ENCODE data around the gene GRB2. TPM values are rescaled to one million over a fixed set of nuclear protein-coding genes. Genes with fewer than 3 reads are reported as not detected.

GRB2 gene
- total RNA-seq, 1 donor from 2014 or later: 121 TPM

GRCh38 chr17:75356260-75356937, 49.1 kb downstream of the GRB2 start:
- H3K27me3 ChIP-seq (ENCODE audit: control insufficient read depth, insufficient read depth, low read length): no peaks in the 10 kb centered on the region
- no peaks in the 10 kb centered on the region for H3K36me3 ChIP-seq (ENCODE audit: control insufficient read depth, insufficient read depth, low read length)
- TF ChIP-seq CTCF (IDR thresholded peaks at IDR 0.05; ENCODE audit: insufficient read depth, low read length, poor library complexity, severe bottlenecking): no peak
- no peak overlapping the region for H3K4me3 ChIP-seq (ENCODE audit: low read depth, low read length)
- DNase-seq (ENCODE audit: low read depth): no peak

GRCh38 chr17:75353176-75353575, 52.3 kb downstream of the GRB2 start:
- Histone ChIP-seq H3K36me3 (ENCODE audit: control insufficient read depth, insufficient read depth, low read length) (no peaks in the 10 kb centered on the region), H3K27me3 (ENCODE audit: control insufficient read depth, insufficient read depth, low read length) (no peaks in the 10 kb centered on the region), H3K4me3 (ENCODE audit: low read depth, low read length) (no peak overlapping the region)
- TF ChIP-seq CTCF (IDR thresholded peaks at IDR 0.05; ENCODE audit: insufficient read depth, low read length, poor library complexity, severe bottlenecking): no peak
- no peak for DNase-seq (ENCODE audit: low read depth)

GRCh38 chr17:75352079-75352569, 53.4 kb downstream of the GRB2 start:
- TF ChIP-seq CTCF (IDR thresholded peaks at IDR 0.05; ENCODE audit: insufficient read depth, low read length, poor library complexity, severe bottlenecking): no peak
- Histone ChIP-seq H3K27me3 (ENCODE audit: control insufficient read depth, insufficient read depth, low read length) (no peaks in the 10 kb centered on the region), H3K4me3 (ENCODE audit: low read depth, low read length) (no peak overlapping the region), H3K36me3 (ENCODE audit: control insufficient read depth, insufficient read depth, low read length) (no peaks in the 10 kb centered on the region)
- DNase-seq (ENCODE audit: low read depth): peak; percentile 54

- H3K27me3 ChIP-seq (ENCODE audit: control insufficient read depth, insufficient read depth, low read length): no peaks in the 10 kb centered on the region
- no peak overlapping the region for H3K4me3 ChIP-seq (ENCODE audit: low read depth, low read length)
- H3K36me3 ChIP-seq (ENCODE audit: control insufficient read depth, insufficient read depth, low read length): no peaks in the 10 kb centered on the region
- no peak for TF ChIP-seq CTCF (IDR thresholded peaks at IDR 0.05; ENCODE audit: insufficient read depth, low read length, poor library complexity, severe bottlenecking)
- no peak for DNase-seq (ENCODE audit: low read depth)
Measured at GRCh38 chr17:75350706-75351105, 54.8 kb downstream of the GRB2 start.

- no peak for DNase-seq (ENCODE audit: low read depth)
- H3K36me3 ChIP-seq (ENCODE audit: control insufficient read depth, insufficient read depth, low read length): no peaks in the 10 kb centered on the region
- H3K27me3 ChIP-seq (ENCODE audit: control insufficient read depth, insufficient read depth, low read length): no peaks in the 10 kb centered on the region
- no peak for TF ChIP-seq CTCF (IDR thresholded peaks at IDR 0.05; ENCODE audit: insufficient read depth, low read length, poor library complexity, severe bottlenecking)
- no peak overlapping the region for H3K4me3 ChIP-seq (ENCODE audit: low read depth, low read length)
Measured at GRCh38 chr17:75350029-75350428, 55.4 kb downstream of the GRB2 start.

- H3K27me3 ChIP-seq (ENCODE audit: control insufficient read depth, insufficient read depth, low read length): no peaks in the 10 kb centered on the region
- H3K4me3 ChIP-seq (ENCODE audit: low read depth, low read length): no peak overlapping the region
- no peak for DNase-seq (ENCODE audit: low read depth)
- TF ChIP-seq CTCF (IDR thresholded peaks at IDR 0.05; ENCODE audit: insufficient read depth, low read length, poor library complexity, severe bottlenecking): no peak
- no peaks in the 10 kb centered on the region for H3K36me3 ChIP-seq (ENCODE audit: control insufficient read depth, insufficient read depth, low read length)
Measured at GRCh38 chr17:75349589-75349988, 55.9 kb downstream of the GRB2 start.

Measured in kidney epithelial cell (primary cell).